ENCODE measurements around the gene OTOR. TPM values are rescaled to one million over a fixed set of nuclear protein-coding genes. Genes with fewer than 3 reads are reported as not detected.

Gene OTOR
- total and polyA plus RNA-seq, 2 of the 13 experiments (the other 11 are each of a cell fraction or from before 2014, with no cell fraction given), result not detected

GRCh38 chr20:16729565-16730460, 18.3 kb upstream of the OTOR start, which contains the start of gene SNRPB2 (continued):
- TF ChIP-seq, protein P1, sequence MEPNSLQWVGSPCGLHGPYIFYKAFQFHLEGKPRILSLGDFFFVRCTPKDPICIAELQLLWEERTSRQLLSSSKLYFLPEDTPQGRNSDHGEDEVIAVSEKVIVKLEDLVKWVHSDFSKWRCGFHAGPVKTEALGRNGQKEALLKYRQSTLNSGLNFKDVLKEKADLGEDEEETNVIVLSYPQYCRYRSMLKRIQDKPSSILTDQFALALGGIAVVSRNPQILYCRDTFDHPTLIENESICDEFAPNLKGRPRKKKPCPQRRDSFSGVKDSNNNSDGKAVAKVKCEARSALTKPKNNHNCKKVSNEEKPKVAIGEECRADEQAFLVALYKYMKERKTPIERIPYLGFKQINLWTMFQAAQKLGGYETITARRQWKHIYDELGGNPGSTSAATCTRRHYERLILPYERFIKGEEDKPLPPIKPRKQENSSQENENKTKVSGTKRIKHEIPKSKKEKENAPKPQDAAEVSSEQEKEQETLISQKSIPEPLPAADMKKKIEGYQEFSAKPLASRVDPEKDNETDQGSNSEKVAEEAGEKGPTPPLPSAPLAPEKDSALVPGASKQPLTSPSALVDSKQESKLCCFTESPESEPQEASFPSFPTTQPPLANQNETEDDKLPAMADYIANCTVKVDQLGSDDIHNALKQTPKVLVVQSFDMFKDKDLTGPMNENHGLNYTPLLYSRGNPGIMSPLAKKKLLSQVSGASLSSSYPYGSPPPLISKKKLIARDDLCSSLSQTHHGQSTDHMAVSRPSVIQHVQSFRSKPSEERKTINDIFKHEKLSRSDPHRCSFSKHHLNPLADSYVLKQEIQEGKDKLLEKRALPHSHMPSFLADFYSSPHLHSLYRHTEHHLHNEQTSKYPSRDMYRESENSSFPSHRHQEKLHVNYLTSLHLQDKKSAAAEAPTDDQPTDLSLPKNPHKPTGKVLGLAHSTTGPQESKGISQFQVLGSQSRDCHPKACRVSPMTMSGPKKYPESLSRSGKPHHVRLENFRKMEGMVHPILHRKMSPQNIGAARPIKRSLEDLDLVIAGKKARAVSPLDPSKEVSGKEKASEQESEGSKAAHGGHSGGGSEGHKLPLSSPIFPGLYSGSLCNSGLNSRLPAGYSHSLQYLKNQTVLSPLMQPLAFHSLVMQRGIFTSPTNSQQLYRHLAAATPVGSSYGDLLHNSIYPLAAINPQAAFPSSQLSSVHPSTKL (CRISPR knock-in tag; IDR thresholded peaks at IDR 0.05), result peak; percentile 82
- TF ChIP-seq SP2 (CRISPR knock-in tag; IDR thresholded peaks at IDR 0.05) (peak; percentile 81), SNAI1 (CRISPR knock-in tag; IDR thresholded peaks at IDR 0.05; ENCODE audit: borderline replicate concordance) (peak; percentile 88; the same call in 1 of the 2 replicates), EHMT2 (IDR thresholded peaks at IDR 0.05; ENCODE audit: borderline replicate concordance, low read depth, low read length) (peak; percentile 99), ZBTB7B (CRISPR knock-in tag; IDR thresholded peaks at IDR 0.05) (peak; percentile 92), IRF2 (CRISPR knock-in tag; IDR thresholded peaks at IDR 0.05) (peak; percentile 100), CREBL2 (CRISPR knock-in tag; IDR thresholded peaks at IDR 0.05; ENCODE audit: borderline replicate concordance) (peak; percentile 80; the same call in 1 of the 2 replicates)
- TF ChIP-seq, protein P2, sequence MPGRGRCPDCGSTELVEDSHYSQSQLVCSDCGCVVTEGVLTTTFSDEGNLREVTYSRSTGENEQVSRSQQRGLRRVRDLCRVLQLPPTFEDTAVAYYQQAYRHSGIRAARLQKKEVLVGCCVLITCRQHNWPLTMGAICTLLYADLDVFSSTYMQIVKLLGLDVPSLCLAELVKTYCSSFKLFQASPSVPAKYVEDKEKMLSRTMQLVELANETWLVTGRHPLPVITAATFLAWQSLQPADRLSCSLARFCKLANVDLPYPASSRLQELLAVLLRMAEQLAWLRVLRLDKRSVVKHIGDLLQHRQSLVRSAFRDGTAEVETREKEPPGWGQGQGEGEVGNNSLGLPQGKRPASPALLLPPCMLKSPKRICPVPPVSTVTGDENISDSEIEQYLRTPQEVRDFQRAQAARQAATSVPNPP (CRISPR knock-in tag; IDR thresholded peaks at IDR 0.05), result peak; percentile 70; the same call in 1 of the 2 replicates
- TF ChIP-seq, protein P3, sequence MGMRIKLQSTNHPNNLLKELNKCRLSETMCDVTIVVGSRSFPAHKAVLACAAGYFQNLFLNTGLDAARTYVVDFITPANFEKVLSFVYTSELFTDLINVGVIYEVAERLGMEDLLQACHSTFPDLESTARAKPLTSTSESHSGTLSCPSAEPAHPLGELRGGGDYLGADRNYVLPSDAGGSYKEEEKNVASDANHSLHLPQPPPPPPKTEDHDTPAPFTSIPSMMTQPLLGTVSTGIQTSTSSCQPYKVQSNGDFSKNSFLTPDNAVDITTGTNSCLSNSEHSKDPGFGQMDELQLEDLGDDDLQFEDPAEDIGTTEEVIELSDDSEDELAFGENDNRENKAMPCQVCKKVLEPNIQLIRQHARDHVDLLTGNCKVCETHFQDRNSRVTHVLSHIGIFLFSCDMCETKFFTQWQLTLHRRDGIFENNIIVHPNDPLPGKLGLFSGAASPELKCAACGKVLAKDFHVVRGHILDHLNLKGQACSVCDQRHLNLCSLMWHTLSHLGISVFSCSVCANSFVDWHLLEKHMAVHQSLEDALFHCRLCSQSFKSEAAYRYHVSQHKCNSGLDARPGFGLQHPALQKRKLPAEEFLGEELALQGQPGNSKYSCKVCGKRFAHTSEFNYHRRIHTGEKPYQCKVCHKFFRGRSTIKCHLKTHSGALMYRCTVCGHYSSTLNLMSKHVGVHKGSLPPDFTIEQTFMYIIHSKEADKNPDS (CRISPR knock-in tag; IDR thresholded peaks at IDR 0.05), result 0 out of 2 replicates have a peak, but pooled peaks have one; percentile 58
- TF ChIP-seq, protein P4, sequence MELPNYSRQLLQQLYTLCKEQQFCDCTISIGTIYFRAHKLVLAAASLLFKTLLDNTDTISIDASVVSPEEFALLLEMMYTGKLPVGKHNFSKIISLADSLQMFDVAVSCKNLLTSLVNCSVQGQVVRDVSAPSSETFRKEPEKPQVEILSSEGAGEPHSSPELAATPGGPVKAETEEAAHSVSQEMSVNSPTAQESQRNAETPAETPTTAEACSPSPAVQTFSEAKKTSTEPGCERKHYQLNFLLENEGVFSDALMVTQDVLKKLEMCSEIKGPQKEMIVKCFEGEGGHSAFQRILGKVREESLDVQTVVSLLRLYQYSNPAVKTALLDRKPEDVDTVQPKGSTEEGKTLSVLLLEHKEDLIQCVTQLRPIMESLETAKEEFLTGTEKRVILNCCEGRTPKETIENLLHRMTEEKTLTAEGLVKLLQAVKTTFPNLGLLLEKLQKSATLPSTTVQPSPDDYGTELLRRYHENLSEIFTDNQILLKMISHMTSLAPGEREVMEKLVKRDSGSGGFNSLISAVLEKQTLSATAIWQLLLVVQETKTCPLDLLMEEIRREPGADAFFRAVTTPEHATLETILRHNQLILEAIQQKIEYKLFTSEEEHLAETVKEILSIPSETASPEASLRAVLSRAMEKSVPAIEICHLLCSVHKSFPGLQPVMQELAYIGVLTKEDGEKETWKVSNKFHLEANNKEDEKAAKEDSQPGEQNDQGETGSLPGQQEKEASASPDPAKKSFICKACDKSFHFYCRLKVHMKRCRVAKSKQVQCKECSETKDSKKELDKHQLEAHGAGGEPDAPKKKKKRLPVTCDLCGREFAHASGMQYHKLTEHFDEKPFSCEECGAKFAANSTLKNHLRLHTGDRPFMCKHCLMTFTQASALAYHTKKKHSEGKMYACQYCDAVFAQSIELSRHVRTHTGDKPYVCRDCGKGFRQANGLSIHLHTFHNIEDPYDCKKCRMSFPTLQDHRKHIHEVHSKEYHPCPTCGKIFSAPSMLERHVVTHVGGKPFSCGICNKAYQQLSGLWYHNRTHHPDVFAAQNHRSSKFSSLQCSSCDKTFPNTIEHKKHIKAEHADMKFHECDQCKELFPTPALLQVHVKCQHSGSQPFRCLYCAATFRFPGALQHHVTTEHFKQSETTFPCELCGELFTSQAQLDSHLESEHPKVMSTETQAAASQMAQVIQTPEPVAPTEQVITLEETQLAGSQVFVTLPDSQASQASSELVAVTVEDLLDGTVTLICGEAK (IDR thresholded peaks at IDR 0.05), result peak; percentile 91
- TF ChIP-seq, protein P4 (CRISPR knock-in tag; IDR thresholded peaks at IDR 0.05), result peak; percentile 94

Data from HepG2 (cell line).